T-helper 17 cell (primary cell): ENCODE results near the gene GPR137. TPM values are rescaled to one million over a fixed set of nuclear protein-coding genes. Genes with fewer than 3 reads are reported as not detected.
"Not testable (repeated sequence)": the region's sequence is repeated elsewhere in the genome, so short reads cannot be mapped to it uniquely, and the experiment has no call there.

Source experiments
- ATAC-seq: fragments of 150-1000 bp; cut with Tn5 transposase; 2 replicates; pipeline ENCODE4 v1.10.0; 2021; ENCODE audit warnings: mild to moderate bottlenecking, moderate library complexity
- DNase-seq, 3 donors: peaks; one replicate each; pipeline versions ENCODE4 v3.0.0 to v3.0.0-alpha.2; 2020 to 2021
- H3K9me3 ChIP-seq: one replicate; pipeline ENCODE4 v1.7.0; 2013; ENCODE audit warnings: low read length, mild to moderate bottlenecking; ENCODE audit not compliant: control insufficient read depth, poor library complexity, severe bottlenecking
- H3K27ac Mint-ChIP-seq: one replicate; pipeline ENCODE4 v1.8.0; 2022; ENCODE audit warnings: mild to moderate bottlenecking, moderate library complexity, mixed read lengths
- H3K27me3 Mint-ChIP-seq: one replicate; pipeline ENCODE4 v1.8.0; 2022; ENCODE audit warnings: mixed read lengths
- H3K36me3 Mint-ChIP-seq: one replicate; pipeline ENCODE4 v1.8.0; 2022; ENCODE audit warnings: low read depth, mixed read lengths
- H3K4me1 Mint-ChIP-seq: one replicate; pipeline ENCODE4 v1.8.0; 2022; ENCODE audit warnings: mild to moderate bottlenecking, mixed read lengths
- H3K4me3 Mint-ChIP-seq: one replicate; pipeline ENCODE4 v1.8.0; 2022; ENCODE audit warnings: mild to moderate bottlenecking, moderate library complexity, mixed read lengths
- total RNA-seq, 4 donors: library from RNA in 2 of 4; stranded (reverse) in 2 of 4; gene quantifications; one replicate each; pipeline ENCODE4 v1.2.3 and lab custom pipeline; 2022 to 2026

Gene GPR137
- total RNA-seq, 2 donors from 2014 or later = 46.5 to 57.9 TPM

GRCh38 chr11:64299847-64300648, 14.4 kb downstream of the GPR137 start, which contains the start of gene CATSPERZ:
CATSPERZ (plus strand) TSS chr11:64300358; CDS start chr11:64300411, 53 bp downstream.
- Mint-ChIP-seq H3K4me3 (peak within 1 kb of the TSS; percentile 88), H3K27ac (peak within 1 kb of the TSS; percentile 85), H3K36me3 (peaks cover 2% of the 10 kb centered on the region), H3K4me1 (peaks cover 29% of the 10 kb centered on the region), H3K27me3 (peaks cover 43% of the 10 kb centered on the region)
- no peak for DNase-seq
- no peaks in the 10 kb centered on the region for H3K9me3 ChIP-seq
- no peak for ATAC-seq

DNA sequence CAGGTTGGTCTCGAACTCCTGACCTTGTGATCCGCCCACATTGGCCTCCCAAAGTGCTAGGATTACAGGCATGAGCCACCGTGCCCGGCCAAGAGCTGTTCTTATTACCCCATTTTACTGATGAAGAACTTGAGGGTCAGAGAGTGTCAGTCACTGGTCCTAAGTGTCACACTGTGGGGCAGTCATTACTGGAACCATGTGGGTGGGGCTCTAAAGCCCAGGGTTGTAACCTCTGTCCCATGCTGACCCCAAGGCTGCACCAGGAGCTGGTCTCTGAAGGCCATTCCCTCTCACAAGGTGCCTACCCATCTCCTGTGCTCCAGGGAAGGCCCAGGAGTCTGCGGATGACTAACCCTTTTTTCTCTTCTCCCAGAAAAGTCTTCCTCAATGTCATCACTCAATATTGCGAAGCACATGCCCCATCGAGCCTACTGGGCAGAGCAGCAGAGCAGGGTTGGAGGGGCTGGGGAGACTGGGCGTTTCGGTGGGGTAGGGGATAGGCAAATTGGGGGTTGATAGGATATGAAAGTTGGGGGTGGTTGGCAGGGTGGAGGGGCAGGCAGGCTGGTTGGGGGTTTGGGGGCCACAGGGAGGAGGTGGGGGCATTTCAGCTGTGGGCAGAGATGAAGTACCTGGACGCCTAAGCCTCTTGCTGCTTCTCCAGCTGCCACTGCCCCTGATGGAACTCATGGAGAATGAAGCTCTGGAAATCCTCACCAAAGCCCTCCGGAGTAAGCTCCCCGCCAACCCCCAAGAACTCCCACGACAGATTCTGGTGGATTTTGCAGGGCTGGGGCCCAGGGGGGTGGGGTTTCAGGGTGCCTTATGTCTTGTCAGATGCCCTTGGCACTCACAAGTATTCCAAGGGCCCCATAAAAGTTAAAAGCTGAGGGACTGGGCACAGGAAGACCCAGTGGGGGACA, 17.7 kb downstream of the GPR137 start:
- Mint-ChIP-seq H3K27me3 (peaks cover 16% of the 10 kb centered on the region), H3K4me3 (no peak overlapping the region), H3K36me3 (peaks cover 2% of the 10 kb centered on the region), H3K27ac (peak overlapping the region; percentile 85), H3K4me1 (peaks cover 33% of the 10 kb centered on the region)
- DNase-seq (no peak), ATAC-seq (no peak)
- no peaks in the 10 kb centered on the region for H3K9me3 ChIP-seq

DNA sequence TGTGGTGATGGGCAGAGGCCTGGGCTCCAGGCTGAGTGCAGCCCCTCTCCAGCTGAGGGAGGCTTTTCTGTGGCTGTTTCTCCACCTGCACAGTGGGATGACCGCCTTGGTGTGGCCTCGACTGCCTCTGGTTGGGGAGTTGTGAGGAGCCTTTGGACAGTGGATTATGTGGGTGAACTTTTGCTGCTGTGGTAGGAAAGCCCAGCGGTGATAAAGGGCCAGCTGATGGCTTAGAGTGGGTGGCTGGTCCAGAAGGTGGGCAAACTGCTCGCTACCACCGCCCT, 18.3 kb downstream of the GPR137 start:
- Mint-ChIP-seq H3K27ac (peak overlapping the region; percentile 94), H3K27me3 (peaks cover 14% of the 10 kb centered on the region), H3K36me3 (peaks cover 2% of the 10 kb centered on the region), H3K4me1 (peaks cover 33% of the 10 kb centered on the region), H3K4me3 (peak overlapping the region; percentile 93)
- ATAC-seq = no peak
- no peak for DNase-seq
- H3K9me3 ChIP-seq = no peaks in the 10 kb centered on the region

DNA sequence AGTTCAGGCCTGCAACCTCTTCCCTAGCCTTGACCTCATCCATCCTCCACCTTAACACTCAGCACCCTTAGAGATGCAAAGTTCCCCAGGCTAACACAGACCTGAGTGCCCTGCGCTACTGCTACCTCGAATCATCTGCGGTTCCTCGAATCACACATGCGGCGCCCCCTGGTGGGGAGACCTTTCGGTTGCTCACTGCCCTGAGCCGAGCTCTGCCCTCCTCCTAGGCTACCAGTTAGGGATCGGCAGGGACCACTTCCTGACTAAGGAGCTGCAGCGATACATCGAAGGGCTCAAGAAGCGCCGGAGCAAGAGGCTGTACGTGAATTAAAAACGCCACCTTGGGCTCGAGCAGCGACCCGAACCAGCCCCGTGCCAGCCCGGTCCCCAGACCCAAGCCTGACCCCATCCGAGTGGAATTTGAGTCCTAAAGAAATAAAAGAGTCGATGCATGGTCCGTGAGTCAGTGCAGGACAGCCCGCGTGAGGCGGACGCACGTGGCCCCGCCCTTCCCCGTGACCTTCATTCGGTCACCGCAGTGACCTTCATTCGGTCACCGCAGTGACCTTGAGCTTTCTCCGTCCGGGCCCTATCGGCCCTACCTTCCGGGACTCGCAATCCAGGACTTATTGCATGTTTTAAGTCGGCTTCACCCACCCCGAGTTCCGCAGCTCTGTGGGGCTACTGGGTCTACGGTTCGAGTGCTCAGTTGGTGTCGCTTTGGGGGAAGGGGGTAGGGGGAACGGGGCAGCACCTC, 18.8 kb downstream of the GPR137 start:
- DNase-seq (peak; percentile 83 to 95 (median 87)), ATAC-seq (peak; percentile 38)
- peaks cover 14% of the 10 kb centered on the region for H3K27me3 Mint-ChIP-seq
- H3K9me3 ChIP-seq = no peaks in the 10 kb centered on the region
- peaks cover 33% of the 10 kb centered on the region for H3K4me1 Mint-ChIP-seq
- H3K4me3 Mint-ChIP-seq = peak overlapping the region; percentile 93
- H3K27ac Mint-ChIP-seq = peak overlapping the region; percentile 94
- H3K36me3 Mint-ChIP-seq = peaks cover 2% of the 10 kb centered on the region

GRCh38 chr11:64305075-64305690, 19.5 kb downstream of the GPR137 start, which contains the start of gene ESRRA:
ESRRA (plus strand) TSS chr11:64305524; CDS start chr11:64307180, 1,656 bp downstream.
- ATAC-seq (peak; percentile 79), DNase-seq (peak; percentile 98 to 100 (median 99))
- Mint-ChIP-seq H3K36me3 (no peaks in the 10 kb centered on the region), H3K4me3 (peak within 1 kb of the TSS; percentile 97), H3K4me1 (peaks cover 30% of the 10 kb centered on the region), H3K27me3 (peaks cover 8% of the 10 kb centered on the region), H3K27ac (peak within 1 kb of the TSS; percentile 94)
- H3K9me3 ChIP-seq = no peaks in the 10 kb centered on the region

GRCh38 chr11:64305691-64306562, 20.3 kb downstream of the GPR137 start:
- ATAC-seq (peak; percentile 10), DNase-seq (peak; percentile 47 to 67 (median 57))
- Mint-ChIP-seq H3K36me3 (no peaks in the 10 kb centered on the region), H3K4me3 (peak overlapping the region; percentile 97), H3K4me1 (peaks cover 25% of the 10 kb centered on the region), H3K27ac (peak overlapping the region; percentile 90), H3K27me3 (peaks cover under 1% of the 10 kb centered on the region)
- no peaks in the 10 kb centered on the region for H3K9me3 ChIP-seq

GRCh38 chr11:64306563-64306875, 20.9 kb downstream of the GPR137 start:
- H3K4me1 Mint-ChIP-seq = peaks cover 23% of the 10 kb centered on the region
- H3K36me3 Mint-ChIP-seq = no peaks in the 10 kb centered on the region
- peak overlapping the region; percentile 90 for H3K27ac Mint-ChIP-seq
- H3K9me3 ChIP-seq = no peaks in the 10 kb centered on the region
- no peak for ATAC-seq
- H3K27me3 Mint-ChIP-seq = no peaks in the 10 kb centered on the region
- DNase-seq = no peak
- H3K4me3 Mint-ChIP-seq = peak overlapping the region; percentile 97

DNA sequence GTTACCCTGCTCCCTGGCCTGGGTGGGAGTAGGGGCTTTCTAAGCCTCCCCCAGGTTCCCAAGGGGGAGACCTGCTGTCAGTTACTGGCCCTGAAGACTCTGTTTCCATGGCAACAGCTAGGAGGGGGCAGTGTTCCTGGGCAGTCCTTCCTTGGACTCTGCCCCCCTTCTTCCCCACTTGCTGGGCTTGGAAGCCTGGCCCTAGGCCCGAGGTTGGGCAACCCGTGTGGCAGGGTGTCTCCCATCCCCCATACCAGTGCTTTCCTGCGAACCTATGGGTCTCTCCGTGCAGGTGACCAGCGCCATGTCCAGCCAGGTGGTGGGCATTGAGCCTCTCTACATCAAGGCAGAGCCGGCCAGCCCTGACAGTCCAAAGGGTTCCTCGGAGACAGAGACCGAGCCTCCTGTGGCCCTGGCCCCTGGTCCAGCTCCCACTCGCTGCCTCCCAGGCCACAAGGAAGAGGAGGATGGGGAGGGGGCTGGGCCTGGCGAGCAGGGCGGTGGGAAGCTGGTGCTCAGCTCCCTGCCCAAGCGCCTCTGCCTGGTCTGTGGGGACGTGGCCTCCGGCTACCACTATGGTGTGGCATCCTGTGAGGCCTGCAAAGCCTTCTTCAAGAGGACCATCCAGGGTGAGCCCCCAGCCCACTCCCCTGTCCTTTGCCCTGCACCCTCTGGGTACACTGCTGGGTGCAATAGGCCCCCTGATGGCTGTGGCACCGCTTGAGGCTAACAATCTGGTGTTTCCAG, 21.4 kb downstream of the GPR137 start:
- Mint-ChIP-seq H3K4me3 (peak overlapping the region; percentile 97), H3K27ac (peak overlapping the region; percentile 90), H3K27me3 (no peaks in the 10 kb centered on the region), H3K36me3 (no peaks in the 10 kb centered on the region), H3K4me1 (peaks cover 23% of the 10 kb centered on the region)
- no peak for DNase-seq
- H3K9me3 ChIP-seq = no peaks in the 10 kb centered on the region
- ATAC-seq = no peak

DNA sequence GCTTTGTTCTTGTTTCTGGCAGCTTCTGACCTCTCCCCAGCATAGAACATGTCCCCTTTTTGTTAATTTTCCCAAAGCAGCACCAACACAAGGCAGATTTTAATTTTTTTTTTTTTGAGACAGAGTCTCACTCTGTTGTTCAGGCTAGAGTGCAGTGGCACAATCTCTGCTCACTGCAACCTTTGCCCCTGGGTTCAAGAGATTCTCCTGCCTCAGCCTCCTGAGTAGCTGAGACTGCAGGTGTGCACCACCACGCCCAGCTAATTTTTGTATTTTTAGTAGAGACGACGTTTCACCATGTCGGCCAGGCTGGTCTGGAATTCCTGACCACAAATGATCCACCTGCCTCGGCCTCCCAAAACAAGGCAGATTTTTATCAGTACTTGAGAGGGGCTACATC, 22.1 kb downstream of the GPR137 start:
- not testable (repeated sequence) for ATAC-seq, H3K9me3 ChIP-seq, H3K36me3 Mint-ChIP-seq, DNase-seq, H3K27me3 Mint-ChIP-seq
- Mint-ChIP-seq H3K4me3 (peak overlapping the region; percentile 97), H3K27ac (peak overlapping the region; percentile 56), H3K4me1 (peaks cover 28% of the 10 kb centered on the region)

- Mint-ChIP-seq H3K4me3 (no peak overlapping the region), H3K27me3 (no peaks in the 10 kb centered on the region), H3K36me3 (no peaks in the 10 kb centered on the region), H3K4me1 (peaks cover 22% of the 10 kb centered on the region), H3K27ac (peak overlapping the region; percentile 81)
- ATAC-seq = no peak
- no peak for DNase-seq
- no peaks in the 10 kb centered on the region for H3K9me3 ChIP-seq
These were observed 27.3 kb downstream of the GPR137 start for GRCh38 chr11:64312947-64313346.

DNA sequence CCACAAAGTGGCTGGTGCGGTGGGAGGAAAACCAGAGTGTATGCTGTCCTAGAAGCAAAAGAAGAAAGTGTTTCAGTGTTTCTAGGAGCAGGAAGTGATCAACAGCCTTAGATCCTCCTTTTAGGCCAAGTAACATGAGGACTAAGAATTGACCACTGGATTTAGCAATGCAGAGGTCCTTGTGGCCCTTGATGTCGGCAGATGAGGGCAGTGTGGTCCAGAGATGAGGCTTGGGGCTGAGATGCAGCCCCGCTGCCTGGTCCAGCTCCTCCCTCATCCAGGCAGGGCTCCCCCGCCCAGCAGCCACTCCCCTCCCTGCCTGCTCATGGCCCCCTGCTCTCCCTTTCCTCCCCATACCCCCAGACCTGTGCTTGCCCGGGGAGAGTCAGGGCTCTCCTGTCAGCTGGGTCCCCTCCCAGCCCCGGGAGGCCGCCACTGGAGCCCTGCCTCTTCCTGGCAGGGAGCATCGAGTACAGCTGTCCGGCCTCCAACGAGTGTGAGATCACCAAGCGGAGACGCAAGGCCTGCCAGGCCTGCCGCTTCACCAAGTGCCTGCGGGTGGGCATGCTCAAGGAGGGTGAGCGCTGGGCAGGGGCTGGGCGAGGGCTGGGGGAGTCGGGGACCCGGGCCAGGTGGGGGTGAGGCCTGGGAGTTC, 28.0 kb downstream of the GPR137 start:
- no peaks in the 10 kb centered on the region for H3K9me3 ChIP-seq

More for the DNA sequence above, 28.0 kb downstream of the GPR137 start:
- DNase-seq = no peak
- H3K36me3 Mint-ChIP-seq = no peaks in the 10 kb centered on the region
- no peak for ATAC-seq
- H3K27me3 Mint-ChIP-seq = no peaks in the 10 kb centered on the region
- peak overlapping the region; percentile 81 for H3K27ac Mint-ChIP-seq
- H3K4me1 Mint-ChIP-seq = peaks cover 24% of the 10 kb centered on the region
- no peak overlapping the region for H3K4me3 Mint-ChIP-seq
